Measurements from ENCODE around the gene COG2. TPM values are rescaled to one million over a fixed set of nuclear protein-coding genes. Genes with fewer than 3 reads are reported as not detected.

The COG2 gene
- total and polyA plus RNA-seq, 2 of the 13 experiments (the other 11 are each of a cell fraction or from before 2014, with no cell fraction given), result 16.8 to 36.3 TPM

GRCh38 chr1:230674581-230674980 is 32.3 kb downstream of the COG2 start:
- ChIA-PET POLR2A (no interaction called here), CTCF (ENCODE audit: low intra/inter-chr PET ratio, low total read pairs) (no interaction called here)
- in situ Hi-C loops (cut with HindIII; ENCODE audit: extremely low pct_ligation_motif_present, low pct_unique_long_range_greater_than_20kb) (no loop called here), intact Hi-C loops (cut with micrococcal nuclease; ENCODE audit: unreplicated experiment) (no loop called here)
- Histone ChIP-seq H3K9me3 (ENCODE audit: low read length) (no peaks in the 10 kb centered on the region), H3K4me1 (ENCODE audit: insufficient read depth, low read length) (peaks cover 5% of the 10 kb centered on the region), H3K27ac (ENCODE audit: extremely low read length, insufficient read depth, low read length) (no peak overlapping the region), H4K20me1 (ENCODE audit: insufficient read depth, low read length) (no peaks in the 10 kb centered on the region), H2AFZ (ENCODE audit: low read length) (no peak overlapping the region), H3K4me2 (ENCODE audit: low read depth, low read length) (no peak overlapping the region), H3K79me2 (ENCODE audit: insufficient read depth, low read length) (no peaks in the 10 kb centered on the region), H3K4me3 (replicated peaks in 1 of 3; ENCODE audit: insufficient read depth in 1 of 3, low read depth in 2 of 3, low read length in 3 of 3) (no peak overlapping the region), H3K9ac (ENCODE audit: insufficient read depth, low read depth, low read length) (no peak overlapping the region), H3K36me3 (replicated peaks in 1 of 2; ENCODE audit: control insufficient read depth in 1 of 2, insufficient read depth in 2 of 2, low read length in 2 of 2) (peaks cover 14 to 81% of the 10 kb centered on the region in 2 experiments), H3K27me3 (ENCODE audit: control insufficient read depth in 1 of 2, insufficient read depth in 2 of 2, low read length in 2 of 2) (no peaks in the 10 kb centered on the region)
- DNase-seq (ENCODE audit: low spot score) (no peak), ATAC-seq (no peak), FAIRE-seq (no peak)
- no TSS peak for BruUV-seq (replicated peaks)
- 97% methylated on average over 2 of the region's 2 CpGs for WGBS (ENCODE audit: low lambda C conversion rate)
- TF ChIP-seq EHMT2 (IDR thresholded peaks at IDR 0.05; ENCODE audit: borderline replicate concordance, low read depth, low read length), result no peak
- TF ChIP-seq SATB2 (CRISPR knock-in tag; IDR thresholded peaks at IDR 0.05), result no peak
- no peak for TF ChIP-seq KLF9 (CRISPR knock-in tag; IDR thresholded peaks at IDR 0.05; ENCODE audit: low read depth)
- TF ChIP-seq TEAD2 (CRISPR knock-in tag; IDR thresholded peaks at IDR 0.05), result no peak
- no peak for TF ChIP-seq ZSCAN31 (CRISPR knock-in tag; IDR thresholded peaks at IDR 0.05; ENCODE audit: low read depth)
- TF ChIP-seq SPEN (CRISPR knock-in tag; IDR thresholded peaks at IDR 0.05; ENCODE audit: low read depth), result no peak
- no peak for TF ChIP-seq TCF7 (IDR thresholded peaks at IDR 0.05; ENCODE audit: low read depth)
- no peak for TF ChIP-seq HOXD1 (CRISPR knock-in tag; IDR thresholded peaks at IDR 0.05)
- TF ChIP-seq STAT6 (CRISPR knock-in tag; IDR thresholded peaks at IDR 0.05; ENCODE audit: borderline replicate concordance), result no peak
- no peak for TF ChIP-seq ZNF800 (CRISPR knock-in tag; IDR thresholded peaks at IDR 0.05)
- TF ChIP-seq SRY (CRISPR knock-in tag; IDR thresholded peaks at IDR 0.05), result no peak
- no peak for TF ChIP-seq MEIS1 (CRISPR knock-in tag; IDR thresholded peaks at IDR 0.05; ENCODE audit: borderline replicate concordance)
- TF ChIP-seq ZBTB1 (CRISPR knock-in tag; IDR thresholded peaks at IDR 0.05; ENCODE audit: borderline replicate concordance), result no peak
- no peak for TF ChIP-seq ZFP90 (CRISPR knock-in tag; IDR thresholded peaks at IDR 0.05; ENCODE audit: borderline replicate concordance)
- no peak for TF ChIP-seq RBFOX2 (IDR thresholded peaks at IDR 0.05; ENCODE audit: low read depth, low read length)
- TF ChIP-seq DR1 (CRISPR knock-in tag; IDR thresholded peaks at IDR 0.05), result no peak
